Fibroblast of skin of scalp (primary cell): ENCODE data around the gene HAUS8.
"Not testable (repeated sequence)": the region's sequence is repeated elsewhere in the genome, so short reads cannot be mapped to it uniquely, and the experiment has no call there.

ENCODE experiments used
- DNase-seq: peaks from one replicate; pipeline ENCODE4 v3.0.0-alpha.2; 2013

Gene HAUS8

DNA sequence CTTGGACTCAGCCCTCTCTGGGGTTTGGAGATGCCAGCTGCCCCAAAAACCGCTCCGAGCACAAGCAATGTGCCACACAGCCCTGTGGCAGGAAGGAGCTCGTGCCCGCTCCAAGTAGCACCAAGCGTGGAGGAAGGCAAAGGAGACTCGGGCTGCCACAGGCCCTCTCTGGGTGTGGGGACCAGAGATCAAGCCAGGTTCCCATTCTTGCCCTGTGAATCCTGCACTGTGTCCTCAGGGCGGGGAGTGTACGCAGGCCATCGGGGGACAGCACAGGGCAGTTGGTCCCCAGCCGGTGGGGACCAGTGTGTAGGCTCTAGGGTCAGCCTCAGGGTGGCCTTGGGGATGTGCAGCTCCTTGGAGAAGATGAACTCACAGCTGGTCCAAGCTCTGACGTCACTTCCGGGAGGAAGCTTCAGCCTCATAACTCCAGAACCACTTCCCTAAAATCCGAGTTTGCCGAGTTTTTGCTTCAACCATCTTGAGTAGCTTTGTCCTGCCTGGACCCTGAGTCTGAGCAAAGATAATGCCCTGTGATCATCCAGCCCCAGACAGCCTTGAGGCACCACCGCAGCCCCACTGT is 39.3 kb downstream of the HAUS8 start:
- DNase-seq, result no peak

DNA sequence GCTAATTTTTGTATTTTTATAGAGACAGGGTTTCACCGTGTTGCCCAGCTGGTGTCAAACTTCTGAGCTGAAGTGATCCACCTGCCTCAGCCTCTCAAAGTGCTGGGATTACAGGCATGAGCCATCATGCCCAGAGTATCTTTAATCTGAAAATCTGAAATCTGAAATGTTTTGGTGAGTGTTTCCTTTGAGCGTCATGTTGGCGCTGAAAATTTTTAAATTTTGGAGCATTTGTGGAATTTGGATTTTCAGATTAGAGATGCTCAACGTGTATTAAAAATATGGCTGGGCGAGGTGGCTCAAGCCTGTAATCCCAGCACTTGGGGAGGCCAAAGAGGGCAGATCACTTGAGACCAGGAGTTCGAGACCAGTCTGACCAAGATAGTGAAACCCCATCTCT is 43.5 kb downstream of the HAUS8 start:
- DNase-seq, result no peak

DNA sequence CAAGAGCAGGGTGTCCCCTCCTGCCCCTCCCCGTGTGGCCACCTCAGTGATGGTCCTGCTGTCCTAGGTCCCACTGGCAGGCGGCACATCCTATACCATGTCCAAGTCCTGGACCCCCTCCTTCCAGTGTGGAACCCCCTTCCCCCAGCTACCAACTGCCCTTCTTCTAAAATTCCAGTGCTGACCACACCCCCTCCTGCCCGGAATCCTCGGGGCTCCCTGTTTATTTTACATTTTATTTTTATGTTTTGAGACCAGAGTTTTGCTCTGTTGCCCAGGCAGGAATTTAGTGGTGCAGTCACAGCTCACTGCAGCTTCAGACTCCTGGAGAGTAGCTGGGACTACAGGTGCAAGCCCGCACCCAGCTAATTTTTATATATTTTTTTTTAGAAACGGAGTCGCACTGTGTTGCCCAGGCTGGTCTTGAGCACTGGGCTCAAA is 47.7 kb downstream of the HAUS8 start:
- DNase-seq, result no peak

DNA sequence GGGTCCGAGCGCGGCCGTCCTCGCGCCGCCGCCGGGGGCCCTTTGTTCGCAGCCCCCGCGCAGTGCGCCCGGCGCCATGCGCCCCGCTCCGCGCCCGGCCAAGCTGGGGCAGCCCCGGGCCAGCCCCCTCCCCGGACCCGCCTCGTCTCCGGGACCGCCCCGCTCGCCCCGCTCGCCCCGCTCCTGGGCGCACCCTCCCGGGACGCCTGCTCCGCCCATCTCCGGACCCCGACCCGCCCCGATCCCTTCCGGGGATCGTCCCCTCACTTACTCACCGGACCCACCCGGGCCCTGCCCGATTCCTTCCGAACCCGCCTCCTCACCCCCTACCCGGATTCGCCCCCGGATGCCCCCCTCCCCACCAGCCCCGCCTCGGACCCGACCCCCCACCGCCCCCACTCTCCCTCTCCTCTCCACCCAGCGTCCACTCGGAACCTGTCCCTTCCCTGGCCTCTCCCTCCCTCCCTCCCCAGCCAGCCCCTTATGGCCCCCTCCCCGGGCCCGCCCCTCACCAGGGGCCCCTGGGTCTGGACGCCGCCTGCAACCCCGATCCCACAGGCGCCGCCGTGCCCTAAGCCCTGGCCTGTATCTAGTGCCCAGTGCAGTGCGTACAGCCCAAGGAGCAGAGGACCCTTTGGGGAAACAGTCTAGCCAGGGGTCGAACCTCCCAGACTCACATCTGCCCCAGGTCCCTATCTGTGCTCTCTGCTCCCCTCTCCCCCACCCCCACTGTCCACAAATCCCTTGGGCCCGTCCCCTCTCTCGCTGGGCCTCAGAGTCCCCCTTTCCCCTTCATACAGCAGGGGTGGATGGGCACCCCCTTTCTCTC is 48.3 kb downstream of the HAUS8 start, which contains the start of gene CPAMD8:
Gene CPAMD8, minus strand, starts transcription at position 105 of the 829 bp plus-strand sequence. CDS start 168 bp downstream, outside the sequence.
- DNase-seq, result no peak

DNA sequence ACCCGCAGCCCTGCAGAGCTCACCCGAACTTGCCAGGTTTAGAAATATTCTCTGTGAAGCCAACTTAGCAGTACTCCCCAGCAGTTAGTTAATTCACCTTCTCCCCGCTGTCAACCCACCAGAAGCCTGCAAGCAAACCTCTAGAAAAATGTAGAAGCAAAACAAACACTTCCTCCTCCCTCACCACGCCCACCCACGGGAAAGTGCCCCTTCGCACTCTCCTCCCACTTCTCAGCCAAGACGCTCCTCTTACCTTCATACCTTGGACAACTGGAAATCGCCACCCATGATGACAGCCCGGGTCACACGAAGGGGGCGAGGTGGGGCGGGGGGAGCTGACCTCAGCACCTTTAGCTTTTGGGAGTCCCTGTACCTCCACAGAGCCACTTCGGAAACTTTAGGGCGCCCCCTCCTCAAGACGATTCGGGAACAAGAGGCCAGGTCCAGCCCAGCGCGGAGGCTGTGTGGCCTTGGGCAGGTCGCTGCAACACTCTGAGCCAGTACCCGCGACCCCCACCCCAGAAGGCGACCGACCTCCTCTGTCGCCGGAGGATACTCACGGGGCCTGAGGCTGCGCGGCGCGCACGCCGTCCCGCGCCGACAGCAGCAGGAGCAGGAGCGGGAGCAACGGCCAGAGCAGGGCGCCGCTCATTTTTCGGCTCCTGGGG is 49.1 kb downstream of the HAUS8 start:
- DNase-seq, result no peak

DNA sequence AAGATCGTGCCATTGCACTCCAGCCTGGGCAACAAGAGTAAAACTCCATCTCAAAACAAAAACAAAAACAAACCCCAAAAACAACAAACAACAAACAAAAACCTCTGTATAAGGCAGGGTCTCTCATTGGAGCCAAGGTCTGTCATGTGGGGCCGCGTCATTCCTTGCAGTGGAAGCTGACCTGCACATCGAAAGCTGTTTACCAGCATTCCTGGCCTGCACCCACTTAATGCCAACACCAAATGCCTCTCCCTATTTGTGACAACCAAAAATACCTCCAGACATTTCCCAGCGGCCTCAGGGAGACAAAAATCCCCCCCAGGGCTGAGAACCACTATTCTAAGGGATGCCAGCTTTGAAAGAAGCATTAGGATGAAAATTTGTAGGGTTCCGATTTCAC is 49.9 kb downstream of the HAUS8 start:
- DNase-seq, result no peak

DNA sequence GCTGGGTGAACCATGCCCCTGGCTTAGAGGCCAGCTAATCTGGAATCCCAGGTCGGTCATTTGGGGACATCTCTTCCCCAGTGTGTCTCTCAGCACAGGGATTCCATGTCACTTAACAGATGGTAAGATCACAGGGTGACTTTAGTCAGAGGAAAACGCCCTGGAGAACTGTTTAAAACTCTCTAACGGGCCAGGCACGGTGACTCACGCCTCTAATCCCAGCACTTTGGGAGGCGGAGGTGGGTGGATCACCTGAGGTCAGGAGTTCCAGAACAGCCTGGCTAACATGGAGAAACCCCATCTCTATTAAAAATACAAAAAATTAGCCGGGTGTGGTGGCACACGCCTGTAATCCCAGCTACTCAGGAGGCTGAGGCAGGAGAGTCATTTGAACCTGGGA is 50.3 kb downstream of the HAUS8 start:
- DNase-seq, result not testable (repeated sequence)

DNA sequence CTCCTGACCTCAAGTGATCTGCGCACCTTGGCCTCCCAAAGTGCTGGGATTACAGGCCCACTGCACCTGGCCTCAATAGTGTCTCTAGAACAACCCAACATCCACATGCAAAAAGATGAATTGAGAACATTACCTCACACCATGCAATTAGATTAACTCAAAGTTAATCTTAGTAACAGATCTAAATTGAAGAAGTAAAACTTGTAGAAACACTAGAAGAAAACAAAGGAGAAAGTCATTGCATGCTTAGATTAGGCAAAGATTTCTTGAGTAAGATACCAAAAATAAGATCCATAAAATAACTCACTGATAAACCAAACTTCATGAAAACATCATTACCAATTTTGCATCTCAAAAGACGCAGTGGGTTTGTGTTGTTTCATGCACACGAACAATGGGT is 51.4 kb downstream of the HAUS8 start:
- DNase-seq, result no peak

DNA sequence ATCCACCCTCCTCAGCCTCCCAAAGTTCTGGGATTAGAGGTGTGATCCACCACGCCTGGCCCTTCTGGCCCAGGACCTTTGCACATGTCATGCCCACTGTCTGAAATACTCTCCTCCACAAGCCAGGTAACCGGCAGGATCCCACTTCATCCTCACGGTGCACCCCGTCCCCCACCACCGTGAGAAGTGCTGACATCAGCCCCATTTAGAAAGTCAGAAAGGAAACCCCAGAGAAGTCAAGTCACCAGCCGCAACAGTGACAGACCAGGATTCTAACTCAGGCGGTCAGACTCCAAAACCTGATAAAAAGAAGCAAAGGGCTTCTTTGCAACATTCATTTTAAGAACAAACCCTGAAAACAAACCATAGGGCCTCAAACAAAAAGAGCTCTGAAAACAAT is 52.5 kb downstream of the HAUS8 start:
- DNase-seq, result no peak

DNA sequence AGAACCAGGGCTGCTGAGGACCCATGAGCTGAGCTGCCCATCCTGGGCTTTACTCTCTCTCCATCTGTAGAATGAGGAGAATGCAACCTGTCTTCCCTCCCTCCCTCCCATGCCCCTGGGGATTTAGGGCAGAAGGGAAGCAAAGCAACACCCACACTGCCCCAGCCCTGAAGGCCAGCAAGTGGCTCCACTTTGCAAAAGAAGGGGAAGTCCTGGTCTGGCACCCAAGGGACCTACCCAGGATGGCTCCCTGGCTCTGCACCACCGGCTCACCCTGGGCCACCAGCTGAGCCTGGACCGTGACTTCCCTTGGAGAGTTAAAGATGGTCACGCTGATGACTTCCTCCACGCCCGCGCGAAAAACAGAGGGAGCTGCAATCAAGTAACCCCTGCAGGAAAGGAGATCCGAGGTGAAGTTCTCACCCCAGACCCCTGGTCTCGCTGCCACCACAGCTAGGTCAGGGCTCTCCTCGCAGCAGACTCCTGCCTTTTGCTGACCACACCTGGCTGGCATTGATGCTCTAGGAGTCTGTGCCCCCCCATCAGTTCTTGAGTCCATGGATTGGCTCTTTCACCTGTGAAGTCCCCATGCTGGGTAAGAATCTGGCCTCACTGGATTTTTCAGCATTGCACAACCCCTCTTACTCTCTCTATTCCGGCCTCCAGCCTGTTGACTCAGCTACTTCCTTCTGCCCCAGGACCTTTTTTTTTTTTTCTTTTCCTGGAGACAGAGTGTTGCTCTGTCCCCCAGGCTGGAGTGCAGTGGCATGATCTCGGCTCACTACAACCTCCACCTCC is 53.3 kb downstream of the HAUS8 start:
- DNase-seq, result no peak

DNA sequence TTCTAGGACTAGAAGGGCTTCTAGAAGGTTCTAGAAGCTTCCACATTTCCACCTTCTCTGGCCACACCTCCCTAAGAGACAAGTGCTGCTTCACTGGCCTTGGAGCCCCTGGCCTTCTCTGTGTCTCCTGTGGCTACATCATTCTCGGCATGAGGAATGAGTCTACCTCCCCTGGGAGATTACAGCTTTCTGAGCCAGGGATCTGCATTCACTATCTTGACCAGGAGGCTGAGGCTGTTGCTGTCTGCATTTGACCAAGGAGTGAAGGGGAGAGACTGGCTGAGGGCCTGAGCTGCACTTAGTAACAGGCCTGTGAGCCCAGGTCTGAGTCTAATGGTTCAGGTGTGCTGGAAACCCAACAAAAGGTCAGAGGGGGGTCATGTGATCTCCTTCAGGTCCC is 53.9 kb downstream of the HAUS8 start:
- no peak for DNase-seq

DNA sequence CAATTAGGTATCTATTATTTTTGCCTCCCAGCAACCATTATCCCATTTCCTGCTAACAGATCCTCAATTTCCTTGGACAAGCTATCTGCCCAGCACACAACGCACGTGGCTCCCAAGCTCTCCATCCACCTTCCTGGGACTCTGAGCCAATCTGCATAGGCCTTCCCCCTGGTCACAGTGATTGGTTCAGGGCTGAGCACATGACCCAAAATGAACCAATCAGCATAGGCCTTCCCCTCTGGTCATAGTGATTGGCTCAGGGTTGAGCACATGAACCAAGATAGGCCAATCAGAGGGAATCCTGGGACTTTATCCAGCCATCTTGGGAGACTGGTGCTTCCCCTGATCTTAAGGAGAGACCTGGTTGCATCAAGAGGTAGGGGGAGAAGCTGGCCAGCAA is 54.4 kb downstream of the HAUS8 start:
- DNase-seq, result no peak

DNA sequence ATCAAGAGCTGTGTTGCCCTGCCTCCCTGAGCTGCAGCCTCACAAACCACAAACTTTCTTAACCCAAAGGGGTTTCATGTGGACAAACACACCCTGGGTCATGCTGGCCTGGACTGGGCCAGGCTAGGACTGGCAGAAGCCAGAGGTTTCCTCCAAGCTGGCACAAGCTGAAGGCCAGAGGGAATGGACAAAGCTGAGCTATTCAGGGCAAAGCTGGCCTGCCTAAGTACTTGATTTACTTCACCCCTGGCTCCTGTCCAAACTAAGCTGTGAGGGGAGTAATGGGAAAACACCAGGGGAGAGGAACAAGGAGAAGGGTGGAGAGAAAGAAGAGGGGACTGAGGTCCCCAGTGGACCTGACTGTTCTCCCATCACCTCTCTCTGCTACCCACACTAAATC is 54.9 kb downstream of the HAUS8 start:
- DNase-seq, result no peak

DNA sequence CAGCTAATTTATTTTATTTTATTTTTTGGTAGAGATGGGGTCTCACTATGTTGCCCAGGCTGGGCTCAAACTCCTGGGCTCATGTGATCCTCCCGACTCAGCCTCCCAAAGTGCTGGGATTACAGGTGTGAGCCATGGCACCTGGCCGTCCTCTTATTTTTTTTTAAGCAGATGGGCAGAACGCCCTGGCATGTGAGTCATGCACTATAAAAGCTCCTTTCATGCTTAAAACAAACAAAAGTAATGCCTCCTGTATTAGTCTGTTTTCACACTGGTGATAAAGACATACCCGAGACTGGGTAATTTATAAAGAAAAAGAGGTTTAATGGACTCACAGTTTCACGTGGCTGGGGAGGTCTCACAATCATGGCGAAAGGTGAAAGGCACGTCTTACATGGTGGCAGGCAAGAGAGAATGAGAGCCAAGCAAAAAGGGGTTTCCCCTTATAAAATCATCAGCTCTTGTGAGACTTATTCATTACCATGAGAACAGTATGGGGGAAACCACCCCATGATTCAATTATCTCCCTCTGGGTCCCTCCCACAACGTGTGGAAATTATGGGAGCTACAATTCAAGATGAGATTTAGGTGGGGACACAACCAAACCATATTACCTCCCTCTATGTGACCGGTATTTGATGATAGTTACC is 60.9 kb downstream of the HAUS8 start:
- not testable (repeated sequence) for DNase-seq

DNA sequence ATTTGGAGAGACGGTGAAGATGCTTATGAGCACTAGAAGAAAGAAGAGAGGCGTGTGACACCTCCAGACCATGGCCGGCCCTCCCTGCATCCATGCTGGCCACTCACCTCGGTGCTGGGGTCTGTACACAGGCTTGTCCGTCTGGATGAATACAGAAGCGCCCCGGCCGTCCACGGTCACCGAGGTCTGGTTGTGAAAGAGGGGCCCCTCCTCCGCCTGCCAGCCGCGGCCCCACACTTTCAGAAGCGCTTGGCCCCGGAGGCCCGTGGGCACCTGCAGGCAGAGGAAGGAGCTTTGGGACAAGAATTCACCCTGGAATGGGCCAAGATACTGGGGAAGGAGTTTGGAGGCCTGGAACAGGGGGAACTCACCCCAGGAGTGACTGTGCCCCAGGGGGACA is 63.8 kb downstream of the HAUS8 start:
- no peak for DNase-seq

DNA sequence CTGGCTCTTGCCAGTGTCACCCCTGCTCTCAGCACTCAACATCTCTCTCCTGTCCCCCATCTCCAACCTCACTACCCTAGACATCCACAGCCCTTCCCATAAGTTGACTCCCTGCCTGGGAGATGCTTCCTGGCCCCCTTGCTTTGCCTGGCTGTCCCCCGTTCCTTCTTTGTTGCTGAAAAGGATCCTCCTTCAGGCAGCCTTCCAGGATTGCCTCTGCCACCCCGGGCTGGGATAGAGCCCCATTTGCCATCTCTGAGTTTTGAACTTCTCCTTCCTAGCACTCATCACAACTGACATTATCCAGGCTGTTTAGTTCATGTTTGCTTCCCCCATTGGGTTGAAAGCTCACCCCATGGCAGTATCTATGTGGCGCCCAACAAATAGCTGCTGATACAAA is 68.7 kb downstream of the HAUS8 start:
- DNase-seq, result no peak

DNA sequence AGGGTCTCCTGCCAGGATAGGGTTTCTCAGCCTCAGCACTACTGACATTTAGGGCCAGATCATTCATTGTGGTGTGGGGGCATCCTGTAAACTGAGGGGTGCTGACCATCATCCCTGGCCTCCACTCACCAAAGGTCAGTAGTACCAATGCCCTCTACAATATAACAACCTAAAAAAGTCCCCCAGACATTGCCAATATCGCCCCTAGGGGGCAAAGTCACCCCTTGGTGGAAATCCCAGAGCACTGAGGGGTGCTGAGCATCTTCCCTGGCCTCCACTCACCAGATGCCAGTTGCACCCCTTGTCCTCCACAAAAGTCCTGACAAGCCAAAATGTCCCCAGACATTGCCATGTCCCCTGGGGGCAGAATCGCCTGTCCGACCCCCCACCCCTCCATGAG is 70.3 kb downstream of the HAUS8 start:
- DNase-seq, result no peak

DNA sequence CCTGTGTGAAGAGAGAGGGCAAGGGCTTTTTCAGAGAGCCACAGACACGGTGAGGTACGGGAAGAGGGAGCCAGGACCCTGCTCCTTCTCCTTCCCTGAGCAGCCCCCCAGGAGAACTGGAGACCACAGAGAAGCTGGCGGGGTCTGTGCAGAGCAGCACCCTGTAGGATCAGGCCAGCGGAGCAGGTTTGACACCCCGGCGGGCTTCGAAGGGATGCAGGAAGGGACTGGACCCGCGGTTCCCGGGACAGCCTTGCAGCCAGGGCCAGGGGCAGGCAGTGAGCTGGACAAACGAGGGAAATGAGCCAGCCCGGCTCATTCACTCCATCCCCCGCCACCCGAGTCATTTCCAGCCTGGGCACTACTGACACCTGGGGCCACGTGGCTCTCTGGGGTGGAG is 70.9 kb downstream of the HAUS8 start:
- no peak for DNase-seq

DNA sequence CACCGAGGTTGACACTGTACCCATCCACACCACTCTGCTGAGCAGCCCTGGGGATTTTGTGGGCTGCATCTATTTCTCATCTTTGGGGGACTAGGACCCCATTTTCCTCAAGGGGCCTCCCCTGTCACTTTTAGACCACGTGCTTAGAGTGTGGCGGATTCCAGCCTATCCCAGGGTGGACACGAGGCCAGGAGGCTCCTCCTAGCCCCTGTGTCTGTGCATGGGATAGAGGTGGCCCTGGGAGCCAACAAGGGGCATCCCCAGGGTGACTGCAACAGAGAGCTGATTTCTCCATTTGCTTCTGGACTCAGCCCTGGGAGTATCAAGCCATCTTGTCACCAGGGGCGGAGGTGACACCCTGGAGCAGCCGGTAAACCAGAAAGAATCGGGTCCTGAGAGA is 72.8 kb downstream of the HAUS8 start:
- no peak for DNase-seq

DNA sequence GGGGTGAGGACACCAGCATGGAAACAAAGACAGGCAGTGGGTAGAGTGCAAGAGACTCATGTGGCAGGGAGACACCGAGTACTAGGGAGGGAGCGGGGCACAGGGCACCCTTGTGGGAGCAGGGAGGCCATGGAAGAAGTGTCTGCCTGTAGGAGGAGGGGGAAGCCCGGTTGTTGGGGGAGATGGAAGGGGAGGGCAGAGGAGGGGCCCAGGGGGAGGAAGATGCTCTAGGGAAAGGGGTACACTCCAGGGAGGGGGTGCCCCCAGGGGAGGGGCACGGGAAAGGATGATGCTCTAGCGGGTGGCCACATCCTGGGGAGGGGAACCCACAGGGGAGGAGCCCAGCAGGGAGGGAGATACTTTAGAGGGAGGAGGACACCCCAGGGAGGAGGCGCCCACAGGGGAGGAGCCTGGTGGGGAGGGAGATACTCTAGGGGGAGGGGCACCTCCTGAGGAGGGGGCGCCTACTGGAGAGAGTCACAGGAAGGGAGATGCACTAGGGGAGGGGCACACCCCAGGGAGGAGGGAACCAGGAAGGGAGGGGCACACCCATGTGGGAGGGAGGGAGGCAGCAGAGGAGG is 73.6 kb downstream of the HAUS8 start:
- DNase-seq, result no peak
